Measurements from ENCODE around the gene C11orf68. TPM values are rescaled to one million over a fixed set of nuclear protein-coding genes. Genes with fewer than 3 reads are reported as not detected.

The C11orf68 gene
- total and polyA plus RNA-seq, 9 of the 15 experiments (the other 6 are each of a cell fraction or from before 2014, with no cell fraction given), result 3.6 to 35.9 (median 12.8) TPM

DNA sequence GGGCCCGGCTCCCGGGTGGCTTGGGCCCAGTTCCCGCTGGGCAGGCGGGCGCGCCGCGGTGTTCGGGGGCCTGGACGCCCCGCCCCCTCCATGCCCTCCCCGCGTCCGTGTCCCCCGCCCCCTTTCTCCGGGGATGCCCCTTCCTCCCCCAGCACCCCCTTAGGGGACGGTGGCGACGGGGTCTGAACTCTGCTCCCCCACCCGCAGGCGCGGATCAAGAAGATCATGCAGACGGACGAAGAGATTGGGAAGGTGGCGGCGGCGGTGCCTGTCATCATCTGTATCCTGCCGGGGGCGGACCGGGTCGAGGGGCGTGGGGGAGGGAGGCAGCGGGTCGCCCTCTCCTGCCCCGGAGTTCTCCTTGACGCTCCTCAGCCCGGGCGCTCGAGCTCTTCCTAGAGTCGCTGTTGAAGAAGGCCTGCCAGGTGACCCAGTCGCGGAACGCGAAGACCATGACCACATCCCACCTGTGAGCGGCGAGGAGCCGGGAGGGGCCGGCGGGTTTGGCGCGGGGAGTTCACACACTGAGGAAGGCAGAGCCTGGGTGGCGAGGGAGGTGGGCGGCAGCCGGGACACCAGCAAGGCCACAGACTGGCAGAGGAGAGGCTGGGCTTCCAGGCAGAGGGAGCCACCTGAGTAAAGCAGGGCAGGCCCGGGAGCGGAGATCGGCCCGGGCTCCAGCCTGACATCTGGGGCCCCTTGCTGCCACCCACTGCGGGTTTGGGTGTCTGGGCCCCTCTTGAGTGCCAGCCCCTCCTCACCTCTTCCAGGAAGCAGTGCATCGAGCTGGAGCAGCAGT is 910 bp upstream of the C11orf68 start (continued):
- TF ChIP-seq CHD1 (IDR thresholded peaks at IDR 0.05; ENCODE audit: low read length) (no peak), FOXJ2 (tag; IDR thresholded peaks at IDR 0.05) (0 out of 2 replicates have a peak, but pooled peaks have one; percentile 1), ETV6 (IDR thresholded peaks at IDR 0.05; ENCODE audit: borderline replicate concordance in 1 of 2, low read depth in 2 of 2, low read length in 1 of 2) (no peak), ETV6 (CRISPR knock-in tag; IDR thresholded peaks at IDR 0.05; ENCODE audit: borderline replicate concordance) (no peak), RAD21 (CRISPR knock-in tag; conservative IDR thresholded peaks at IDR 0.05 in 1 of 2, IDR thresholded peaks at IDR 0.05 in 1 of 2) (no peak), NEUROD1 (IDR thresholded peaks at IDR 0.05; ENCODE audit: borderline replicate concordance, low read depth, low read length, partially characterized antibody) (no peak), STAG1 (CRISPR knock-in tag; IDR thresholded peaks at IDR 0.05; ENCODE audit: borderline replicate concordance) (no peak), HNRNPLL (IDR thresholded peaks at IDR 0.05; ENCODE audit: low read depth, low read length, poor library complexity, severe bottlenecking) (no peak), ATF7 (IDR thresholded peaks at IDR 0.05) (no peak; the same call in 1 of the 2 replicates), EP400 (IDR thresholded peaks at IDR 0.05) (no peak), PTBP1 (IDR thresholded peaks at IDR 0.05; ENCODE audit: low read depth, low read length) (no peak), ZNF121 (CRISPR knock-in tag; conservative IDR thresholded peaks at IDR 0.05) (no peak), BRCA1 (IDR thresholded peaks at IDR 0.05) (no peak), BRCA1 (CRISPR knock-in tag; IDR thresholded peaks at IDR 0.05) (0 out of 2 replicates have a peak, but pooled peaks have one; percentile 7), CC2D1A (IDR thresholded peaks at IDR 0.05) (no peak), ZNF830 (CRISPR knock-in tag; IDR thresholded peaks at IDR 0.05) (no peak)
- TF ChIP-seq, protein P1, sequence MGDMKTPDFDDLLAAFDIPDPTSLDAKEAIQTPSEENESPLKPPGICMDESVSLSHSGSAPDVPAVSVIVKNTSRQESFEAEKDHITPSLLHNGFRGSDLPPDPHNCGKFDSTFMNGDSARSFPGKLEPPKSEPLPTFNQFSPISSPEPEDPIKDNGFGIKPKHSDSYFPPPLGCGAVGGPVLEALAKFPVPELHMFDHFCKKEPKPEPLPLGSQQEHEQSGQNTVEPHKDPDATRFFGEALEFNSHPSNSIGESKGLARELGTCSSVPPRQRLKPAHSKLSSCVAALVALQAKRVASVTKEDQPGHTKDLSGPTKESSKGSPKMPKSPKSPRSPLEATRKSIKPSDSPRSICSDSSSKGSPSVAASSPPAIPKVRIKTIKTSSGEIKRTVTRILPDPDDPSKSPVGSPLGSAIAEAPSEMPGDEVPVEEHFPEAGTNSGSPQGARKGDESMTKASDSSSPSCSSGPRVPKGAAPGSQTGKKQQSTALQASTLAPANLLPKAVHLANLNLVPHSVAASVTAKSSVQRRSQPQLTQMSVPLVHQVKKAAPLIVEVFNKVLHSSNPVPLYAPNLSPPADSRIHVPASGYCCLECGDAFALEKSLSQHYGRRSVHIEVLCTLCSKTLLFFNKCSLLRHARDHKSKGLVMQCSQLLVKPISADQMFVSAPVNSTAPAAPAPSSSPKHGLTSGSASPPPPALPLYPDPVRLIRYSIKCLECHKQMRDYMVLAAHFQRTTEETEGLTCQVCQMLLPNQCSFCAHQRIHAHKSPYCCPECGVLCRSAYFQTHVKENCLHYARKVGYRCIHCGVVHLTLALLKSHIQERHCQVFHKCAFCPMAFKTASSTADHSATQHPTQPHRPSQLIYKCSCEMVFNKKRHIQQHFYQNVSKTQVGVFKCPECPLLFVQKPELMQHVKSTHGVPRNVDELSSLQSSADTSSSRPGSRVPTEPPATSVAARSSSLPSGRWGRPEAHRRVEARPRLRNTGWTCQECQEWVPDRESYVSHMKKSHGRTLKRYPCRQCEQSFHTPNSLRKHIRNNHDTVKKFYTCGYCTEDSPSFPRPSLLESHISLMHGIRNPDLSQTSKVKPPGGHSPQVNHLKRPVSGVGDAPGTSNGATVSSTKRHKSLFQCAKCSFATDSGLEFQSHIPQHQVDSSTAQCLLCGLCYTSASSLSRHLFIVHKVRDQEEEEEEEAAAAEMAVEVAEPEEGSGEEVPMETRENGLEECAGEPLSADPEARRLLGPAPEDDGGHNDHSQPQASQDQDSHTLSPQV (IDR thresholded peaks at IDR 0.05), result no peak
- TF ChIP-seq, protein P2, sequence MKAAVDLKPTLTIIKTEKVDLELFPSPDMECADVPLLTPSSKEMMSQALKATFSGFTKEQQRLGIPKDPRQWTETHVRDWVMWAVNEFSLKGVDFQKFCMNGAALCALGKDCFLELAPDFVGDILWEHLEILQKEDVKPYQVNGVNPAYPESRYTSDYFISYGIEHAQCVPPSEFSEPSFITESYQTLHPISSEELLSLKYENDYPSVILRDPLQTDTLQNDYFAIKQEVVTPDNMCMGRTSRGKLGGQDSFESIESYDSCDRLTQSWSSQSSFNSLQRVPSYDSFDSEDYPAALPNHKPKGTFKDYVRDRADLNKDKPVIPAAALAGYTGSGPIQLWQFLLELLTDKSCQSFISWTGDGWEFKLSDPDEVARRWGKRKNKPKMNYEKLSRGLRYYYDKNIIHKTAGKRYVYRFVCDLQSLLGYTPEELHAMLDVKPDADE (conservative IDR thresholded peaks at IDR 0.05; ENCODE audit: control insufficient read depth, low read depth, low read length), result peak; percentile 58; the same call in 1 of the 2 replicates
- TF ChIP-seq, protein P3, sequence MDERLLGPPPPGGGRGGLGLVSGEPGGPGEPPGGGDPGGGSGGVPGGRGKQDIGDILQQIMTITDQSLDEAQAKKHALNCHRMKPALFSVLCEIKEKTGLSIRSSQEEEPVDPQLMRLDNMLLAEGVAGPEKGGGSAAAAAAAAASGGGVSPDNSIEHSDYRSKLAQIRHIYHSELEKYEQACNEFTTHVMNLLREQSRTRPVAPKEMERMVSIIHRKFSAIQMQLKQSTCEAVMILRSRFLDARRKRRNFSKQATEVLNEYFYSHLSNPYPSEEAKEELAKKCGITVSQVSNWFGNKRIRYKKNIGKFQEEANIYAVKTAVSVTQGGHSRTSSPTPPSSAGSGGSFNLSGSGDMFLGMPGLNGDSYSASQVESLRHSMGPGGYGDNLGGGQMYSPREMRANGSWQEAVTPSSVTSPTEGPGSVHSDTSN (CRISPR knock-in tag; IDR thresholded peaks at IDR 0.05; ENCODE audit: low read depth), result no peak
- TF ChIP-seq, protein P3 (tag; conservative IDR thresholded peaks at IDR 0.05; ENCODE audit: low read depth), result no peak
